ENCODE data around the gene ITGA1. TPM values are rescaled to one million over a fixed set of nuclear protein-coding genes. Genes with fewer than 3 reads are reported as not detected.

ITGA1 gene
- total RNA-seq, 4 donors from 2014 or later: 9.3 to 88.9 (median 17.6) TPM

DNA sequence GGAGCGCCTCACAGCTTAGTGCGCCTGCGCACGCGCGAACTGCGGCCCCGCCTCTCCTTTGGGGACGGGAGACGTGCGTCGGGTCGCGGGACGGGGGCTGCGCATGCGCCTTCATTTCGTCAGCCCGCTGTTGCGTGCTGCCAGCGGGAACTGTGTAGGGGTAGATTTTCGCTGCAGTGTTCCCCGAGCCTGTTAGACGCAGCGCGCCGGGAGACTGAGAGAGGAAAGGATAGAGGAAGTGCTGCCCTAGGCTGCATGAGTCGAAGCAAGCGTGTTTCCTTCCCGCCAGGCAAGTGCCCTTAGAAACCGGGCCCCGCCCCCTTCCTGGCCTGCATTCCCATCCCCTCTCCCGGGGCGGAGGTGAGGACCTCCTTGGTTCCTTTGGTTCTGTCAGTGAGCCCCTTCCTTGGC is 12.3 kb downstream of the ITGA1 start:
- peaks cover 24 to 96% (median 32%) of the 10 kb centered on the region in 3 donors for H3K4me1 ChIP-seq
- WGBS, 2 donors: 0% methylated on average over 5 to 17 of the region's 34 CpGs

DNA sequence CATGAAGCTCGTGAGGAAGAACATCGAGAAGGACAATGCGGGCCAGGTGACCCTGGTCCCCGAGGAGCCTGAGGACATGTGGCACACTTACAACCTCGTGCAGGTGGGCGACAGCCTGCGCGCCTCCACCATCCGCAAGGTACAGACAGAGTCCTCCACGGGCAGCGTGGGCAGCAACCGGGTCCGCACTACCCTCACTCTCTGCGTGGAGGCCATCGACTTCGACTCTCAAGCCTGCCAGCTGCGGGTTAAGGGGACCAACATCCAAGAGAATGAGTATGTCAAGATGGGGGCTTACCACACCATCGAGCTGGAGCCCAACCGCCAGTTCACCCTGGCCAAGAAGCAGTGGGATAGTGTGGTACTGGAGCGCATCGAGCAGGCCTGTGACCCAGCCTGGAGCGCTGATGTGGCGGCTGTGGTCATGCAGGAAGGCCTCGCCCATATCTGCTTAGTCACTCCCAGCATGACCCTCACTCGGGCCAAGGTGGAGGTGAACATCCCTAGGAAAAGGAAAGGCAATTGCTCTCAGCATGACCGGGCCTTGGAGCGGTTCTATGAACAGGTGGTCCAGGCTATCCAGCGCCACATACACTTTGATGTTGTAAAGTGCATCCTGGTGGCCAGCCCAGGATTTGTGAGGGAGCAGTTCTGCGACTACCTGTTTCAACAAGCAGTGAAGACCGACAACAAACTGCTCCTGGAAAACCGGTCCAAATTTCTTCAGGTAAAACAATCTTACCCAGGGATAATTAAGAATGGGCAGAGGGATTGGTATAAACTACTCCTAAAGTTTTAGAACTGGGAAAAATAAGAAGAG is 12.9 kb downstream of the ITGA1 start:
- Histone ChIP-seq H3K27me3 (no peaks in the 10 kb centered on the region), H3K36me3 (peaks cover 0 to 14% (median 0%) of the 10 kb centered on the region in 3 donors), H3K9me3 (no peaks in the 10 kb centered on the region), H3K4me3 (peak overlapping the region; percentile 50 to 83 (median 72)), H3K27ac (peak overlapping the region; percentile 88 to 97 (median 94)), H3K4me1 (peaks cover 24 to 96% (median 32%) of the 10 kb centered on the region in 3 donors)
- TF ChIP-seq, protein P1, sequence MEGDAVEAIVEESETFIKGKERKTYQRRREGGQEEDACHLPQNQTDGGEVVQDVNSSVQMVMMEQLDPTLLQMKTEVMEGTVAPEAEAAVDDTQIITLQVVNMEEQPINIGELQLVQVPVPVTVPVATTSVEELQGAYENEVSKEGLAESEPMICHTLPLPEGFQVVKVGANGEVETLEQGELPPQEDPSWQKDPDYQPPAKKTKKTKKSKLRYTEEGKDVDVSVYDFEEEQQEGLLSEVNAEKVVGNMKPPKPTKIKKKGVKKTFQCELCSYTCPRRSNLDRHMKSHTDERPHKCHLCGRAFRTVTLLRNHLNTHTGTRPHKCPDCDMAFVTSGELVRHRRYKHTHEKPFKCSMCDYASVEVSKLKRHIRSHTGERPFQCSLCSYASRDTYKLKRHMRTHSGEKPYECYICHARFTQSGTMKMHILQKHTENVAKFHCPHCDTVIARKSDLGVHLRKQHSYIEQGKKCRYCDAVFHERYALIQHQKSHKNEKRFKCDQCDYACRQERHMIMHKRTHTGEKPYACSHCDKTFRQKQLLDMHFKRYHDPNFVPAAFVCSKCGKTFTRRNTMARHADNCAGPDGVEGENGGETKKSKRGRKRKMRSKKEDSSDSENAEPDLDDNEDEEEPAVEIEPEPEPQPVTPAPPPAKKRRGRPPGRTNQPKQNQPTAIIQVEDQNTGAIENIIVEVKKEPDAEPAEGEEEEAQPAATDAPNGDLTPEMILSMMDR (IDR thresholded peaks at IDR 0.05): peak in 2 of 6 experiments; percentile 23 to 25
- TF ChIP-seq POLR2A (IDR thresholded peaks at IDR 0.05): peak in 2 of 4 donors; percentile 15 to 24
- DNase-seq: peak; percentile 36
- intact Hi-C loops (cut with DNase I): no loop called here
- WGBS, 2 donors: 1 to 3% methylated on average over 10 to 21 of the region's 31 CpGs

More for the DNA sequence above, 12.3 kb downstream of the ITGA1 start:
- TF ChIP-seq, protein P1 (IDR thresholded peaks at IDR 0.05): peak in 1 of 6 experiments; percentile 27
- TF ChIP-seq POLR2A (IDR thresholded peaks at IDR 0.05): peak in 2 of 4 donors; percentile 60 to 86
- no peaks in the 10 kb centered on the region for H3K27me3 ChIP-seq
- DNase-seq: peak; percentile 58
- H3K4me3 ChIP-seq: peak overlapping the region; percentile 50 to 83 (median 72)
- peaks cover 0 to 9% (median 0%) of the 10 kb centered on the region in 3 donors for H3K36me3 ChIP-seq
- H3K27ac ChIP-seq: peak overlapping the region; percentile 88 to 97 (median 94)
- no peaks in the 10 kb centered on the region for H3K9me3 ChIP-seq
- intact Hi-C loops (cut with DNase I): no loop called here

DNA sequence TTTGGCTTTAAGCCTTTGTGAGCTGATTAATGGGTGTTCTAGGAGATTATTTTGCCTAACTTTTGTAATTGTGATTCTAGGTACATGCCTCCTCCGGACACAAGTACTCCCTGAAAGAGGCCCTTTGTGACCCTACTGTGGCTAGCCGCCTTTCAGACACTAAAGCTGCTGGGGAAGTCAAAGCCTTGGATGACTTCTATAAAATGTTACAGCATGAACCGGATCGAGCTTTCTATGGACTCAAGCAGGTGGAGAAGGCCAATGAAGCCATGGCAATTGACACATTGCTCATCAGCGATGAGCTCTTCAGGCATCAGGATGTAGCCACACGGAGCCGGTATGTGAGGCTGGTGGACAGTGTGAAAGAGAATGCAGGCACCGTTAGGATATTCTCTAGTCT is 13.6 kb downstream of the ITGA1 start:
- peaks cover 24 to 93% (median 32%) of the 10 kb centered on the region in 3 donors for H3K4me1 ChIP-seq

DNA sequence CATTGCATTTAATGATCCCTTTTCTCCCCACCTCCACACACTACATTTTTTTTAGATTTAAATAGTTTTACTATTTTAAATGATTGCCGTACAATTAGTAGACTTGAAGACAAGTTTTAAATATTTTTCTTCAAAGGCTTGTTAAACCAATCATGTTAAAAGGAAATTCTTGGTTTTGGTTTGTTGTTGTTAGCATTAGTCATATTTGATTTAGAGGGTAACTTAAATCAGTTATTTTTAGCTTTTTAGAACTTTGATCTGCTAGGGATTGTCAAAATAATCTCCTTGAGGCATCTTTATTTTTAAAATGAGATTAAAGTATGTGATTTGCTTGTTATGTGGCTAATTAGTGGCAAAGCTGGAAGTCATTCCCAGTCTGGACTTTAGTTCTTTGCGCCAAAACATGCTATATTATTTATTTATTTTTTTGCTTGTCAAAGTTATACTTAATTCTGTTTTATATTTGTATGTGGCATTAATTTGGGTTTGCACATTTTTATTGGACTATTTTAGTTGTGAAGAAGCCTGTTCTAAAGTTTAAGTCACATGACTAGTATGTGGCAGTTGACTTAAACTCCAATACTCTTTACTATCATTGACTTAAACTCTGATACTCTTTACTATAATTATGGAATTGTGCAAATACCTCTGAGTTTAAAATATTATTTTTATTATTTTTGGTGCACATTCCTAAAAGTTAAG is 14.7 kb downstream of the ITGA1 start:
- DNase-seq: no peak

More for the DNA sequence above, 13.6 kb downstream of the ITGA1 start:
- Histone ChIP-seq H3K36me3 (peaks cover 0 to 14% (median 0%) of the 10 kb centered on the region in 3 donors), H3K4me3 (peak overlapping the region; percentile 50 to 83 (median 72)), H3K9me3 (no peaks in the 10 kb centered on the region), H3K27ac (peak overlapping the region; percentile 88 to 97 (median 94)), H3K27me3 (no peaks in the 10 kb centered on the region)
- intact Hi-C loops (cut with DNase I): no loop called here
- 30 to 32% methylated on average over 5 to 6 of the region's 8 CpGs for WGBS, 2 donors
- no peak for DNase-seq
- TF ChIP-seq, protein P1 (IDR thresholded peaks at IDR 0.05): no peak
- no peak for TF ChIP-seq POLR2A (IDR thresholded peaks at IDR 0.05)

More for the DNA sequence above, 14.7 kb downstream of the ITGA1 start:
- H3K4me1 ChIP-seq: peaks cover 24 to 91% (median 32%) of the 10 kb centered on the region in 3 donors
- peaks cover 0 to 14% (median 0%) of the 10 kb centered on the region in 3 donors for H3K36me3 ChIP-seq
- H3K4me3 ChIP-seq: peak overlapping the region in 3 of 4 donors; percentile 70 to 83 (median 74)
- no peaks in the 10 kb centered on the region for H3K9me3 ChIP-seq
- peak overlapping the region in 2 of 4 donors; percentile 92 to 97 for H3K27ac ChIP-seq
- WGBS, 2 donors: 52 to 54% methylated on average over 2 of the region's 2 CpGs
- intact Hi-C loops (cut with DNase I): no loop called here
- no peaks in the 10 kb centered on the region for H3K27me3 ChIP-seq
- no peak for TF ChIP-seq POLR2A (IDR thresholded peaks at IDR 0.05)
- TF ChIP-seq, protein P1 (IDR thresholded peaks at IDR 0.05): no peak
